AG10803 (cell line): Measurements from ENCODE around the gene KRTAP5-2.
"Not testable (repeated sequence)": the region's sequence is repeated elsewhere in the genome, so short reads cannot be mapped to it uniquely, and the experiment has no call there.

Experiments
- DNase-seq: peaks from one replicate; pipeline ENCODE4 v3.0.0; 2010; ENCODE audit warnings: low read depth
- H3K4me3 ChIP-seq: 2 replicates; pipeline ENCODE4 v1.5.1; 2011; ENCODE audit warnings: mild to moderate bottlenecking, low read length, control low read depth
- CTCF ChIP-seq: conservative IDR thresholded peaks from 2 replicates; pipeline ENCODE4 v1.5.1; 2011; ENCODE audit warnings: mild to moderate bottlenecking, low read length, control low read depth, inconsistent platforms

The KRTAP5-2 gene

GRCh38 chr11:1592628-1593027 is 5.5 kb downstream of the KRTAP5-2 start:
- DNase-seq, result no peak
- no peak for TF ChIP-seq CTCF
- no peak overlapping the region for H3K4me3 ChIP-seq

GRCh38 chr11:1589996-1590395 is 8.1 kb downstream of the KRTAP5-2 start:
- H3K4me3 ChIP-seq, result no peak overlapping the region
- DNase-seq, result no peak
- TF ChIP-seq CTCF, result no peak

GRCh38 chr11:1589191-1589963 is 8.7 kb downstream of the KRTAP5-2 start:
- not testable (repeated sequence) for DNase-seq, H3K4me3 ChIP-seq

- DNase-seq, result no peak
- no peak for TF ChIP-seq CTCF
Measured at GRCh38 chr11:1586699-1587098, 11.4 kb downstream of the KRTAP5-2 start.

GRCh38 chr11:1584661-1585370 is 13.3 kb downstream of the KRTAP5-2 start, which contains the start of gene KRTAP5-1:
KRTAP5-1 (minus strand) TSS chr11:1585283; CDS start chr11:1585249, 34 bp downstream.
- not testable (repeated sequence) for DNase-seq, H3K4me3 ChIP-seq

More at GRCh38 chr11:1586699-1587098, 11.4 kb downstream of the KRTAP5-2 start:
- H3K4me3 ChIP-seq, result no peak overlapping the region

- not testable (repeated sequence) for DNase-seq, H3K4me3 ChIP-seq
Measured at GRCh38 chr11:1582909-1583308, 15.2 kb downstream of the KRTAP5-2 start.

- no peak for DNase-seq
- no peak for TF ChIP-seq CTCF
- H3K4me3 ChIP-seq, result no peak overlapping the region
Measured at GRCh38 chr11:1581976-1582375, 16.1 kb downstream of the KRTAP5-2 start.

GRCh38 chr11:1576825-1577224 is 21.3 kb downstream of the KRTAP5-2 start:
- no peak for DNase-seq
- no peak for TF ChIP-seq CTCF
- H3K4me3 ChIP-seq, result no peak overlapping the region

- not testable (repeated sequence) for H3K4me3 ChIP-seq, DNase-seq
Measured at GRCh38 chr11:1575756-1576155, 22.3 kb downstream of the KRTAP5-2 start.
